HEK293 (cell line): ENCODE results near the gene KCNIP4.

ENCODE experiments used
- PRDM1 ChIP-seq: fragments of 450-650 bp; formaldehyde crosslinking; IDR thresholded peaks from 2 replicates; pipeline ENCODE4; 2016; ENCODE audit warnings: missing biosample characterization, missing genetic modification characterization
- SETDB1 ChIP-seq: IDR thresholded peaks from one replicate; pipeline ENCODE4 v1.6.1; 2017; ENCODE audit warnings: mild to moderate bottlenecking, low read length, moderate library complexity, mixed read lengths; ENCODE audit not compliant: insufficient read length
- ZNF140 ChIP-seq: fragments of 450-650 bp; formaldehyde crosslinking; IDR thresholded peaks from 2 replicates; pipeline ENCODE4 v1.5.1; 2016; ENCODE audit warnings: missing biosample characterization, missing genetic modification characterization
- ZNF175 ChIP-seq: fragments of 450-650 bp; formaldehyde crosslinking; IDR thresholded peaks from 2 replicates; pipeline ENCODE4 v1.5.1; 2016; ENCODE audit warnings: missing biosample characterization, missing genetic modification characterization
- ZNF239 ChIP-seq: fragments of 450-650 bp; formaldehyde crosslinking; IDR thresholded peaks from 2 replicates; pipeline ENCODE4 v1.5.1; 2016; ENCODE audit warnings: missing biosample characterization, missing genetic modification characterization
- ZNF302 ChIP-seq: fragments of 450-650 bp; formaldehyde crosslinking; IDR thresholded peaks from 2 replicates; pipeline ENCODE4 v1.5.1; 2016; ENCODE audit warnings: missing biosample characterization, missing genetic modification characterization, low read depth
- ZNF341 ChIP-seq: fragments of 450-650 bp; formaldehyde crosslinking; IDR thresholded peaks from 2 replicates; pipeline ENCODE4; 2016; ENCODE audit warnings: low read depth, missing biosample characterization, missing genetic modification characterization
- ZNF423 ChIP-seq: fragments of 450-650 bp; formaldehyde crosslinking; IDR thresholded peaks from 2 replicates; pipeline ENCODE4 v1.5.1; 2016; ENCODE audit warnings: missing biosample characterization, missing genetic modification characterization
- ZNF521 ChIP-seq: fragments of 450-650 bp; formaldehyde crosslinking; IDR thresholded peaks from 2 replicates; pipeline ENCODE4 v1.5.1; 2017; ENCODE audit warnings: missing biosample characterization, mild to moderate bottlenecking, missing genetic modification characterization
- ZNF768 ChIP-seq: fragments of 450-650 bp; formaldehyde crosslinking; IDR thresholded peaks from 2 replicates; pipeline ENCODE4 v1.5.1; 2018; ENCODE audit warnings: missing biosample characterization, mild to moderate bottlenecking, missing genetic modification characterization
- ZNF776 ChIP-seq: fragments of 450-650 bp; formaldehyde crosslinking; IDR thresholded peaks from 2 replicates; pipeline ENCODE4 v1.5.0; 2017; ENCODE audit warnings: missing biosample characterization, missing genetic modification characterization, borderline replicate concordance
- TF ChIP-seq, protein P1 (sequence below): fragments of 450-650 bp; formaldehyde crosslinking; IDR thresholded peaks from 2 replicates; pipeline ENCODE4 v1.5.1; 2016; ENCODE audit warnings: missing biosample characterization, missing genetic modification characterization
- TF ChIP-seq, protein P2 (sequence below): fragments of 450-650 bp; formaldehyde crosslinking; IDR thresholded peaks from 2 replicates; pipeline ENCODE4 v1.5.1; 2016; ENCODE audit warnings: missing biosample characterization, missing genetic modification characterization

DNA sequence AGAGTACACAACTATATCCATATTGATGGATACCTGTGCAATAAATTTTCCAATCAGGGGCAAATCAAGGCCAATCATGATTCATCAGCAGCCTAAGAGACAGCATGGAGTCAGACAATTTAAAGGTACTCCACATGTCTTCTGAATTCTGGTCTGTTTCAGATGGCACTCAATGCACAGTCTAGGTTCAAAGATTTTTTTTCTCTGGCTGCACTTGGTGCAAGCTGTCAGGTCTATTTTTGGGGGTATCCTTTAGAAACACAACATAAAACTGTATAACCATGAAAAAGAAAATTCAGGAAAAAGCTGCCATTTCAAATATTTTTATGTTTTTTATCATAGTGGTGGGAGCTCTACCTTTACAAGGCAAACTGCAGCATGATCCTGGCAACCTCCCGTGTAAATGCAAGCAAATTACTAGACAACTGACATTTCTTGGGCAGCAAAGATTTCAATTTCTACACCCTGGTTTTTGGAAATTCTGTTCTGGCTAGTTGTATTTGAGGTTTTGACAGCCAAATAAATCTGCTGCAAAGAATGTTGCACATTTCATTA lies 310.3 kb downstream of the KCNIP4 start:
- TF ChIP-seq ZNF776 (tag by site-specific recombination) (no peak), ZNF302 (tag by site-specific recombination) (no peak), ZNF521 (tag by site-specific recombination) (no peak), ZNF423 (no peak), ZNF140 (tag by site-specific recombination) (no peak), ZNF175 (no peak), ZNF239 (tag by site-specific recombination) (no peak), ZNF768 (tag by site-specific recombination) (no peak), SETDB1 (no peak), ZNF341 (tag by site-specific recombination) (no peak), PRDM1 (no peak)
- TF ChIP-seq, protein P1, sequence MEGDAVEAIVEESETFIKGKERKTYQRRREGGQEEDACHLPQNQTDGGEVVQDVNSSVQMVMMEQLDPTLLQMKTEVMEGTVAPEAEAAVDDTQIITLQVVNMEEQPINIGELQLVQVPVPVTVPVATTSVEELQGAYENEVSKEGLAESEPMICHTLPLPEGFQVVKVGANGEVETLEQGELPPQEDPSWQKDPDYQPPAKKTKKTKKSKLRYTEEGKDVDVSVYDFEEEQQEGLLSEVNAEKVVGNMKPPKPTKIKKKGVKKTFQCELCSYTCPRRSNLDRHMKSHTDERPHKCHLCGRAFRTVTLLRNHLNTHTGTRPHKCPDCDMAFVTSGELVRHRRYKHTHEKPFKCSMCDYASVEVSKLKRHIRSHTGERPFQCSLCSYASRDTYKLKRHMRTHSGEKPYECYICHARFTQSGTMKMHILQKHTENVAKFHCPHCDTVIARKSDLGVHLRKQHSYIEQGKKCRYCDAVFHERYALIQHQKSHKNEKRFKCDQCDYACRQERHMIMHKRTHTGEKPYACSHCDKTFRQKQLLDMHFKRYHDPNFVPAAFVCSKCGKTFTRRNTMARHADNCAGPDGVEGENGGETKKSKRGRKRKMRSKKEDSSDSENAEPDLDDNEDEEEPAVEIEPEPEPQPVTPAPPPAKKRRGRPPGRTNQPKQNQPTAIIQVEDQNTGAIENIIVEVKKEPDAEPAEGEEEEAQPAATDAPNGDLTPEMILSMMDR (tag by site-specific recombination) = no peak
- TF ChIP-seq, protein P2, sequence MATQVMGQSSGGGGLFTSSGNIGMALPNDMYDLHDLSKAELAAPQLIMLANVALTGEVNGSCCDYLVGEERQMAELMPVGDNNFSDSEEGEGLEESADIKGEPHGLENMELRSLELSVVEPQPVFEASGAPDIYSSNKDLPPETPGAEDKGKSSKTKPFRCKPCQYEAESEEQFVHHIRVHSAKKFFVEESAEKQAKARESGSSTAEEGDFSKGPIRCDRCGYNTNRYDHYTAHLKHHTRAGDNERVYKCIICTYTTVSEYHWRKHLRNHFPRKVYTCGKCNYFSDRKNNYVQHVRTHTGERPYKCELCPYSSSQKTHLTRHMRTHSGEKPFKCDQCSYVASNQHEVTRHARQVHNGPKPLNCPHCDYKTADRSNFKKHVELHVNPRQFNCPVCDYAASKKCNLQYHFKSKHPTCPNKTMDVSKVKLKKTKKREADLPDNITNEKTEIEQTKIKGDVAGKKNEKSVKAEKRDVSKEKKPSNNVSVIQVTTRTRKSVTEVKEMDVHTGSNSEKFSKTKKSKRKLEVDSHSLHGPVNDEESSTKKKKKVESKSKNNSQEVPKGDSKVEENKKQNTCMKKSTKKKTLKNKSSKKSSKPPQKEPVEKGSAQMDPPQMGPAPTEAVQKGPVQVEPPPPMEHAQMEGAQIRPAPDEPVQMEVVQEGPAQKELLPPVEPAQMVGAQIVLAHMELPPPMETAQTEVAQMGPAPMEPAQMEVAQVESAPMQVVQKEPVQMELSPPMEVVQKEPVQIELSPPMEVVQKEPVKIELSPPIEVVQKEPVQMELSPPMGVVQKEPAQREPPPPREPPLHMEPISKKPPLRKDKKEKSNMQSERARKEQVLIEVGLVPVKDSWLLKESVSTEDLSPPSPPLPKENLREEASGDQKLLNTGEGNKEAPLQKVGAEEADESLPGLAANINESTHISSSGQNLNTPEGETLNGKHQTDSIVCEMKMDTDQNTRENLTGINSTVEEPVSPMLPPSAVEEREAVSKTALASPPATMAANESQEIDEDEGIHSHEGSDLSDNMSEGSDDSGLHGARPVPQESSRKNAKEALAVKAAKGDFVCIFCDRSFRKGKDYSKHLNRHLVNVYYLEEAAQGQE (tag by site-specific recombination) = no peak
